ENCODE data around the gene SLC6A14.

DNA sequence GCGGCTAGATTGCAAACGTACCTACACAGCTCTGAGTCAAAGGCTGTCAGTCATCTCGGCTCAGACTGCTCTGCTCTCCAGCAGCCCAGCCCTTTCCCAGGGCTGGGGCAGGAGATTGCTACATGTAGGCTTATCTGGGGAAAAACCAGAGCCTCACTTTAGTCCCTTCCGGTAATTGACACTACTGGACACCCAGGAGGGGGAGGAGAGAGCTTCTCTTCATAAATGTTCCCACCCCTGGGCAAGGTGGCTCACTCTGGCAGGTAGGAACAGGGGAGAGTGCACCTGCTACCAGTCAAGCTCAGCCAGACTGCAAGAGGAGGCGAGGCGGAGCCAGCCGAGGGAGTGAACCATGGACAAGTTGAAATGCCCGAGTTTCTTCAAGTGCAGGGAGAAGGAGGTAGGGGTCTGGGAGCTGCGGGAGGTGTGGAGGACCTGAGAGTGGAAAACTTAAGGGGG, at the start of gene SLC6A14:
- no peak for TF ChIP-seq POLR2AphosphoS5 (IDR thresholded peaks at IDR 0.05; ENCODE audit: low read depth, low read length)
- no peak for TF ChIP-seq POLR2A (IDR thresholded peaks at IDR 0.05; ENCODE audit: low read depth, low read length)
- TF ChIP-seq TAF1 (IDR thresholded peaks at IDR 0.05; ENCODE audit: borderline replicate concordance, low read depth, low read length), result no peak

Data from GM12892 (cell line).